ENCODE measurements around the gene ADGRE1. TPM values are rescaled to one million over a fixed set of nuclear protein-coding genes. Genes with fewer than 3 reads are reported as not detected.

Gene ADGRE1
- total RNA-seq, 1 donor from 2014 or later = 1.6 TPM

- Histone ChIP-seq H3K9ac (ENCODE audit: low read depth in 1 of 3, low read length in 3 of 3) (no peak overlapping the region), H3K36me3 (ENCODE audit: control insufficient read depth in 3 of 3, insufficient read depth in 3 of 3, low read length in 3 of 3) (no peaks in the 10 kb centered on the region), H3K9me3 (ENCODE audit: control insufficient read depth in 3 of 3, low read length in 3 of 3) (no peaks in the 10 kb centered on the region), H3K27me3 (ENCODE audit: control insufficient read depth in 3 of 3, insufficient read depth in 3 of 3, low read length in 3 of 3) (peaks cover 0 to 4% (median 0%) of the 10 kb centered on the region in 3 donors), H3K27ac (ENCODE audit: low read depth, low read length) (no peak overlapping the region), H3K4me3 (ENCODE audit: low read length in 3 of 3) (no peak overlapping the region), H3K4me1 (ENCODE audit: control insufficient read depth in 3 of 3, insufficient read depth in 3 of 3, low read length in 3 of 3) (no peaks in the 10 kb centered on the region)
Measured at GRCh38 chr19:6969490-6969889, 82.1 kb downstream of the ADGRE1 start.

GRCh38 chr19:6970021-6970420 lies 82.6 kb downstream of the ADGRE1 start:
- no peak overlapping the region for H3K4me3 ChIP-seq (ENCODE audit: low read length in 3 of 3)
- no peak overlapping the region for H3K27ac ChIP-seq (ENCODE audit: low read depth, low read length)

GRCh38 chr19:6970443-6970842 lies 83.1 kb downstream of the ADGRE1 start:
- H3K9ac ChIP-seq (ENCODE audit: low read depth in 1 of 3, low read length in 3 of 3) = no peak overlapping the region
- peaks cover 0 to 5% (median 0%) of the 10 kb centered on the region in 3 donors for H3K27me3 ChIP-seq (ENCODE audit: control insufficient read depth in 3 of 3, insufficient read depth in 3 of 3, low read length in 3 of 3)
- no peak overlapping the region for H3K27ac ChIP-seq (ENCODE audit: low read depth, low read length)
- H3K9me3 ChIP-seq (ENCODE audit: control insufficient read depth in 3 of 3, low read length in 3 of 3) = no peaks in the 10 kb centered on the region
- H3K4me3 ChIP-seq (ENCODE audit: low read length in 3 of 3) = no peak overlapping the region
- no peaks in the 10 kb centered on the region for H3K36me3 ChIP-seq (ENCODE audit: control insufficient read depth in 3 of 3, insufficient read depth in 3 of 3, low read length in 3 of 3)
- H3K4me1 ChIP-seq (ENCODE audit: control insufficient read depth in 3 of 3, insufficient read depth in 3 of 3, low read length in 3 of 3) = no peaks in the 10 kb centered on the region

More at GRCh38 chr19:6970021-6970420, 82.6 kb downstream of the ADGRE1 start:
- H3K9me3 ChIP-seq (ENCODE audit: control insufficient read depth in 3 of 3, low read length in 3 of 3) = no peaks in the 10 kb centered on the region
- no peaks in the 10 kb centered on the region for H3K36me3 ChIP-seq (ENCODE audit: control insufficient read depth in 3 of 3, insufficient read depth in 3 of 3, low read length in 3 of 3)
- H3K27me3 ChIP-seq (ENCODE audit: control insufficient read depth in 3 of 3, insufficient read depth in 3 of 3, low read length in 3 of 3) = peaks cover 0 to 5% (median 0%) of the 10 kb centered on the region in 3 donors
- H3K4me1 ChIP-seq (ENCODE audit: control insufficient read depth in 3 of 3, insufficient read depth in 3 of 3, low read length in 3 of 3) = no peaks in the 10 kb centered on the region
- no peak overlapping the region for H3K9ac ChIP-seq (ENCODE audit: low read depth in 1 of 3, low read length in 3 of 3)

GRCh38 chr19:6971366-6971765 lies 84.0 kb downstream of the ADGRE1 start:
- Histone ChIP-seq H3K4me1 (ENCODE audit: control insufficient read depth in 3 of 3, insufficient read depth in 3 of 3, low read length in 3 of 3) (no peaks in the 10 kb centered on the region), H3K36me3 (ENCODE audit: control insufficient read depth in 3 of 3, insufficient read depth in 3 of 3, low read length in 3 of 3) (no peaks in the 10 kb centered on the region), H3K27me3 (ENCODE audit: control insufficient read depth in 3 of 3, insufficient read depth in 3 of 3, low read length in 3 of 3) (peaks cover 0 to 5% (median 0%) of the 10 kb centered on the region in 3 donors), H3K9me3 (ENCODE audit: control insufficient read depth in 3 of 3, low read length in 3 of 3) (no peaks in the 10 kb centered on the region), H3K9ac (ENCODE audit: low read depth in 1 of 3, low read length in 3 of 3) (no peak overlapping the region), H3K4me3 (ENCODE audit: low read length in 3 of 3) (no peak overlapping the region), H3K27ac (ENCODE audit: low read depth, low read length) (no peak overlapping the region)

GRCh38 chr19:6976197-6976596 lies 88.8 kb downstream of the ADGRE1 start:
- Histone ChIP-seq H3K27me3 (ENCODE audit: control insufficient read depth in 3 of 3, insufficient read depth in 3 of 3, low read length in 3 of 3) (peaks cover 0 to 3% (median 0%) of the 10 kb centered on the region in 3 donors), H3K9ac (ENCODE audit: low read depth in 1 of 3, low read length in 3 of 3) (no peak overlapping the region), H3K9me3 (ENCODE audit: control insufficient read depth in 3 of 3, low read length in 3 of 3) (peaks cover 5 to 12% (median 8%) of the 10 kb centered on the region in 3 donors), H3K36me3 (ENCODE audit: control insufficient read depth in 3 of 3, insufficient read depth in 3 of 3, low read length in 3 of 3) (no peaks in the 10 kb centered on the region), H3K4me3 (ENCODE audit: low read length in 3 of 3) (no peak overlapping the region), H3K27ac (ENCODE audit: low read depth, low read length) (no peak overlapping the region), H3K4me1 (ENCODE audit: control insufficient read depth in 3 of 3, insufficient read depth in 3 of 3, low read length in 3 of 3) (no peaks in the 10 kb centered on the region)

GRCh38 chr19:6979399-6979798 lies 92.0 kb downstream of the ADGRE1 start:
- Histone ChIP-seq H3K9me3 (ENCODE audit: control insufficient read depth in 3 of 3, low read length in 3 of 3) (peaks cover 5 to 13% (median 13%) of the 10 kb centered on the region in 3 donors), H3K9ac (ENCODE audit: low read depth in 1 of 3, low read length in 3 of 3) (no peak overlapping the region), H3K4me3 (ENCODE audit: low read length in 3 of 3) (no peak overlapping the region), H3K36me3 (ENCODE audit: control insufficient read depth in 3 of 3, insufficient read depth in 3 of 3, low read length in 3 of 3) (no peaks in the 10 kb centered on the region), H3K27me3 (ENCODE audit: control insufficient read depth in 3 of 3, insufficient read depth in 3 of 3, low read length in 3 of 3) (peaks cover 0 to 2% (median 0%) of the 10 kb centered on the region in 3 donors), H3K4me1 (ENCODE audit: control insufficient read depth in 3 of 3, insufficient read depth in 3 of 3, low read length in 3 of 3) (no peaks in the 10 kb centered on the region), H3K27ac (ENCODE audit: low read depth, low read length) (no peak overlapping the region)

GRCh38 chr19:6983448-6983847 lies 96.1 kb downstream of the ADGRE1 start:
- Histone ChIP-seq H3K4me3 (ENCODE audit: low read length in 3 of 3) (no peak overlapping the region), H3K9ac (ENCODE audit: low read depth in 1 of 3, low read length in 3 of 3) (no peak overlapping the region), H3K36me3 (ENCODE audit: control insufficient read depth in 3 of 3, insufficient read depth in 3 of 3, low read length in 3 of 3) (no peaks in the 10 kb centered on the region), H3K27ac (ENCODE audit: low read depth, low read length) (no peak overlapping the region), H3K27me3 (ENCODE audit: control insufficient read depth in 3 of 3, insufficient read depth in 3 of 3, low read length in 3 of 3) (no peaks in the 10 kb centered on the region), H3K4me1 (ENCODE audit: control insufficient read depth in 3 of 3, insufficient read depth in 3 of 3, low read length in 3 of 3) (no peaks in the 10 kb centered on the region), H3K9me3 (ENCODE audit: control insufficient read depth in 3 of 3, low read length in 3 of 3) (peaks cover 11 to 14% (median 11%) of the 10 kb centered on the region in 3 donors)

GRCh38 chr19:6987850-6988249 lies 100.5 kb downstream of the ADGRE1 start:
- no peak overlapping the region for H3K4me3 ChIP-seq (ENCODE audit: low read length in 3 of 3)

GRCh38 chr19:6988257-6988656 lies 100.9 kb downstream of the ADGRE1 start:
- Histone ChIP-seq H3K9ac (ENCODE audit: low read depth in 1 of 3, low read length in 3 of 3) (no peak overlapping the region), H3K4me3 (ENCODE audit: low read length in 3 of 3) (no peak overlapping the region), H3K4me1 (ENCODE audit: control insufficient read depth in 3 of 3, insufficient read depth in 3 of 3, low read length in 3 of 3) (no peaks in the 10 kb centered on the region), H3K36me3 (ENCODE audit: control insufficient read depth in 3 of 3, insufficient read depth in 3 of 3, low read length in 3 of 3) (no peaks in the 10 kb centered on the region), H3K27me3 (ENCODE audit: control insufficient read depth in 3 of 3, insufficient read depth in 3 of 3, low read length in 3 of 3) (no peaks in the 10 kb centered on the region), H3K27ac (ENCODE audit: low read depth, low read length) (no peak overlapping the region), H3K9me3 (ENCODE audit: control insufficient read depth in 3 of 3, low read length in 3 of 3) (peaks cover 9 to 14% (median 11%) of the 10 kb centered on the region in 3 donors)

More at GRCh38 chr19:6987850-6988249, 100.5 kb downstream of the ADGRE1 start:
- peaks cover 9 to 14% (median 11%) of the 10 kb centered on the region in 3 donors for H3K9me3 ChIP-seq (ENCODE audit: control insufficient read depth in 3 of 3, low read length in 3 of 3)
- H3K27ac ChIP-seq (ENCODE audit: low read depth, low read length) = no peak overlapping the region
- no peaks in the 10 kb centered on the region for H3K36me3 ChIP-seq (ENCODE audit: control insufficient read depth in 3 of 3, insufficient read depth in 3 of 3, low read length in 3 of 3)
- no peaks in the 10 kb centered on the region for H3K4me1 ChIP-seq (ENCODE audit: control insufficient read depth in 3 of 3, insufficient read depth in 3 of 3, low read length in 3 of 3)
- no peaks in the 10 kb centered on the region for H3K27me3 ChIP-seq (ENCODE audit: control insufficient read depth in 3 of 3, insufficient read depth in 3 of 3, low read length in 3 of 3)
- H3K9ac ChIP-seq (ENCODE audit: low read depth in 1 of 3, low read length in 3 of 3) = no peak overlapping the region

Measured in skeletal muscle tissue (tissue), 4 donors.